ENCODE measurements around the gene GALNT8. TPM values are rescaled to one million over a fixed set of nuclear protein-coding genes. Genes with fewer than 3 reads are reported as not detected.

The GALNT8 gene
- total RNA-seq (under 1 TPM in 1 of 2 experiments, not detected in 1; 0.86 TPM), polyA plus RNA-seq (under 1 TPM in 1 of 3 donors, not detected in 2; 0.89 TPM), total RNA-seq (0 to 0.42 (median 0) reads per million in 6 experiments)

- H3K27me3 Mint-ChIP-seq, result peaks cover 15 to 47% (median 42%) of the 10 kb centered on the region in 5 donors
- no peak for DNase-seq
- H3K9me3 Mint-ChIP-seq, result no peaks in the 10 kb centered on the region
- ATAC-seq, result no peak
- peak within 1 kb of the TSS in 2 of 10 donors; percentile 12 to 25 for H3K27ac Mint-ChIP-seq
- H3K36me3 Mint-ChIP-seq, result peaks cover 0 to 3% (median 0%) of the 10 kb centered on the region in 3 donors
- POLR2A ChIA-PET, result no interaction called here
- no peak within 1 kb of the TSS for H3K4me3 Mint-ChIP-seq
- peaks cover 0 to 3% (median 0%) of the 10 kb centered on the region in 4 donors for H3K4me1 Mint-ChIP-seq
Observed at GRCh38 chr12:4719821-4720636, at the start of gene GALNT8. TSS of gene GALNT8 (plus strand) at chr12:4720400. CDS start at chr12:4720678, 278 bp downstream.

GRCh38 chr12:4679711-4680110, 40.5 kb upstream of the GALNT8 start:
- H3K9me3 Mint-ChIP-seq, result no peaks in the 10 kb centered on the region
- no peaks in the 10 kb centered on the region for H3K27me3 Mint-ChIP-seq
- ATAC-seq (no peak), DNase-seq (no peak)
- H3K36me3 Mint-ChIP-seq, result peaks cover 8 to 54% (median 28%) of the 10 kb centered on the region in 3 donors
- peaks cover 0 to 3% (median 0%) of the 10 kb centered on the region in 4 donors for H3K4me1 Mint-ChIP-seq
- H3K4me3 Mint-ChIP-seq, result no peak overlapping the region
- POLR2A ChIA-PET, result no interaction called here
- H3K27ac Mint-ChIP-seq, result peak overlapping the region in 3 of 10 donors; percentile 1 to 21 (median 16)

- Mint-ChIP-seq H3K4me1 (no peaks in the 10 kb centered on the region), H3K27me3 (no peaks in the 10 kb centered on the region), H3K4me3 (no peak overlapping the region), H3K36me3 (peaks cover 18 to 74% (median 45%) of the 10 kb centered on the region in 3 donors), H3K27ac (no peak overlapping the region), H3K9me3 (no peaks in the 10 kb centered on the region)
- POLR2A ChIA-PET, result no interaction called here
- ATAC-seq (no peak), DNase-seq (no peak)
Observed at GRCh38 chr12:4681732-4682131, 38.5 kb upstream of the GALNT8 start.

- no peaks in the 10 kb centered on the region for H3K27me3 Mint-ChIP-seq
- H3K9me3 Mint-ChIP-seq, result no peaks in the 10 kb centered on the region
- peaks cover 19 to 87% (median 65%) of the 10 kb centered on the region in 3 donors for H3K36me3 Mint-ChIP-seq
- H3K4me3 Mint-ChIP-seq, result no peak overlapping the region
- DNase-seq (no peak), ATAC-seq (no peak)
- H3K27ac Mint-ChIP-seq, result peak overlapping the region in 2 of 10 donors; percentile 26 to 31
- no peaks in the 10 kb centered on the region for H3K4me1 Mint-ChIP-seq
- POLR2A ChIA-PET, result no interaction called here
Observed at GRCh38 chr12:4685317-4685716, 34.9 kb upstream of the GALNT8 start.

GRCh38 chr12:4690760-4691159, 29.4 kb upstream of the GALNT8 start:
- Mint-ChIP-seq H3K36me3 (peaks cover 6 to 69% (median 40%) of the 10 kb centered on the region in 3 donors), H3K4me3 (no peak overlapping the region), H3K9me3 (peaks cover 0 to 7% (median 0%) of the 10 kb centered on the region in 9 donors), H3K27me3 (no peaks in the 10 kb centered on the region), H3K27ac (peak overlapping the region in 1 of 10 donors; percentile 15), H3K4me1 (no peaks in the 10 kb centered on the region)
- DNase-seq (no peak), ATAC-seq (no peak)
- POLR2A ChIA-PET, result no interaction called here

- H3K9me3 Mint-ChIP-seq, result peaks cover 0 to 4% (median 0%) of the 10 kb centered on the region in 9 donors
- H3K27ac Mint-ChIP-seq, result no peak overlapping the region
- POLR2A ChIA-PET, result no interaction called here
- ATAC-seq (no peak), DNase-seq (no peak)
- peaks cover 15 to 23% (median 18%) of the 10 kb centered on the region in 3 donors for H3K36me3 Mint-ChIP-seq
- peaks cover 0 to 2% (median 0%) of the 10 kb centered on the region in 5 donors for H3K27me3 Mint-ChIP-seq
- no peak overlapping the region for H3K4me3 Mint-ChIP-seq
- no peaks in the 10 kb centered on the region for H3K4me1 Mint-ChIP-seq
Observed at GRCh38 chr12:4700621-4701026, 19.6 kb upstream of the GALNT8 start.

- peaks cover 0 to 11% (median 3%) of the 10 kb centered on the region in 5 donors for H3K27me3 Mint-ChIP-seq
- H3K4me3 Mint-ChIP-seq, result no peak overlapping the region
- DNase-seq (no peak), ATAC-seq (no peak)
- H3K27ac Mint-ChIP-seq, result no peak overlapping the region
- H3K4me1 Mint-ChIP-seq, result no peaks in the 10 kb centered on the region
- H3K9me3 Mint-ChIP-seq, result peaks cover 0 to 4% (median 0%) of the 10 kb centered on the region in 9 donors
- H3K36me3 Mint-ChIP-seq, result peaks cover 15 to 18% (median 18%) of the 10 kb centered on the region in 3 donors
- POLR2A ChIA-PET, result no interaction called here
Observed at GRCh38 chr12:4701395-4702190, 18.6 kb upstream of the GALNT8 start.

GRCh38 chr12:4703676-4704075, 16.5 kb upstream of the GALNT8 start:
- Mint-ChIP-seq H3K4me3 (no peak overlapping the region), H3K27ac (no peak overlapping the region), H3K4me1 (no peaks in the 10 kb centered on the region), H3K36me3 (peaks cover 13 to 18% (median 15%) of the 10 kb centered on the region in 3 donors), H3K27me3 (peaks cover 0 to 19% (median 4%) of the 10 kb centered on the region in 5 donors), H3K9me3 (peaks cover 0 to 4% (median 0%) of the 10 kb centered on the region in 9 donors)
- ATAC-seq (no peak), DNase-seq (no peak)
- POLR2A ChIA-PET, result no interaction called here

GRCh38 chr12:4705824-4706223, 14.4 kb upstream of the GALNT8 start:
- ATAC-seq, result no peak
- Mint-ChIP-seq H3K4me1 (no peaks in the 10 kb centered on the region), H3K27ac (no peak overlapping the region), H3K36me3 (peaks cover 2 to 8% (median 4%) of the 10 kb centered on the region in 3 donors), H3K27me3 (peaks cover 0 to 19% (median 4%) of the 10 kb centered on the region in 5 donors), H3K9me3 (peaks cover 0 to 4% (median 0%) of the 10 kb centered on the region in 9 donors), H3K4me3 (no peak overlapping the region)
- no peak for DNase-seq
- POLR2A ChIA-PET, result no interaction called here

- Mint-ChIP-seq H3K27ac (no peak overlapping the region), H3K36me3 (peaks cover 0 to 4% (median 2%) of the 10 kb centered on the region in 3 donors), H3K9me3 (peaks cover 0 to 4% (median 0%) of the 10 kb centered on the region in 9 donors), H3K4me3 (no peak overlapping the region), H3K4me1 (no peaks in the 10 kb centered on the region), H3K27me3 (peaks cover 0 to 19% (median 7%) of the 10 kb centered on the region in 5 donors)
- POLR2A ChIA-PET, result no interaction called here
- DNase-seq (no peak), ATAC-seq (no peak)
Observed at GRCh38 chr12:4707306-4707705, 12.9 kb upstream of the GALNT8 start.

GRCh38 chr12:4710113-4710512, 10.1 kb upstream of the GALNT8 start:
- POLR2A ChIA-PET, result no interaction called here
- no peak overlapping the region for H3K4me3 Mint-ChIP-seq

GRCh38 chr12:4714879-4715278, 5.3 kb upstream of the GALNT8 start:
- no peak for ATAC-seq
- no peak overlapping the region for H3K27ac Mint-ChIP-seq
- H3K9me3 Mint-ChIP-seq, result no peaks in the 10 kb centered on the region
- no peak for DNase-seq
- H3K36me3 Mint-ChIP-seq, result peaks cover 0 to 3% (median 0%) of the 10 kb centered on the region in 3 donors
- H3K27me3 Mint-ChIP-seq, result peaks cover 6 to 17% (median 13%) of the 10 kb centered on the region in 5 donors
- no peak overlapping the region for H3K4me3 Mint-ChIP-seq
- POLR2A ChIA-PET, result no interaction called here
- no peaks in the 10 kb centered on the region for H3K4me1 Mint-ChIP-seq

More at GRCh38 chr12:4710113-4710512, 10.1 kb upstream of the GALNT8 start:
- H3K27ac Mint-ChIP-seq, result no peak overlapping the region
- no peak for DNase-seq
- peaks cover 0 to 19% (median 7%) of the 10 kb centered on the region in 5 donors for H3K27me3 Mint-ChIP-seq
- peaks cover 0 to 3% (median 0%) of the 10 kb centered on the region in 9 donors for H3K9me3 Mint-ChIP-seq
- no peak for ATAC-seq
- no peaks in the 10 kb centered on the region for H3K4me1 Mint-ChIP-seq
- peaks cover 0 to 2% (median 0%) of the 10 kb centered on the region in 3 donors for H3K36me3 Mint-ChIP-seq

All from naive thymus-derived CD8-positive, alpha-beta T cell (primary cell).